HepG2 (cell line): Measurements from ENCODE around the gene ELOVL6. TPM values are rescaled to one million over a fixed set of nuclear protein-coding genes. Genes with fewer than 3 reads are reported as not detected.

Experiments used
- ATAC-seq: fragments of 200-7000 bp; cut with Tn5 transposase; 3 replicates; pipeline ENCODE4 v1.9.1; 2020; ENCODE audit warnings: mild to moderate bottlenecking, moderate library complexity
- BruUV-seq: library from RNA; stranded (reverse); fragments of 400-500 nt; replicated peaks from 2 replicates; lab custom pipeline; 2021; lab: Mats Ljungman, UMichigan
- CTCF ChIA-PET: fragments of 300-600 bp; formaldehyde crosslinking; extraction: SDS; loops from one replicate; lab custom pipeline; 2021; ENCODE audit warnings: low total read pairs, inconsistent platforms, low intra/inter-chr PET ratio; lab: Yijun Ruan, JAX
- POLR2A ChIA-PET: fragments of 350-600 bp; sonication (Branson Sonifier 250); formaldehyde crosslinking; loops from one replicate; lab custom pipeline; 2020; ENCODE audit warnings: antibody characterized with exemption, inconsistent platforms; lab: Yijun Ruan, JAX
- DNase-seq: peaks from one replicate; pipeline ENCODE4 v3.0.0-alpha.2; 2015; ENCODE audit warnings: low spot score
- FAIRE-seq: peaks from 3 replicates; lab custom pipeline; 2011; peaks lifted over from hg19 to GRCh38; lab: Jason Lieb, UNC
- H2AFZ ChIP-seq: one replicate; pipeline ENCODE4 v1.6.1; 2011; ENCODE audit warnings: low read length, inconsistent platforms
- H3K27ac ChIP-seq: fragments of 300-600 bp; 3 replicates; pipeline ENCODE4 v1.8.0; 2011; ENCODE audit warnings: mixed run types, mild to moderate bottlenecking, mixed read lengths, low read length, inconsistent platforms; ENCODE audit not compliant: insufficient read depth; ENCODE audit errors: extremely low read length
- H3K27me3 ChIP-seq, 2 experiments: fragments of 200-600 bp in 1 of 2; 2 replicates in 1 of 2; 3 replicates in 1 of 2; pipeline versions ENCODE4 v1.6.0 to v1.8.0; 2011; ENCODE audit warnings: low read length in 2 of 2, mild to moderate bottlenecking in 2 of 2, moderate library complexity in 2 of 2, inconsistent platforms in 1 of 2; ENCODE audit not compliant: insufficient read depth in 2 of 2, control insufficient read depth in 1 of 2
- H3K36me3 ChIP-seq, 2 experiments: fragments of 200-600 bp in 1 of 2; replicated peaks in 1 of 2; 2 replicates in 1 of 2; 3 replicates in 1 of 2; pipeline versions ENCODE4 v1.5.1 to v1.8.0; 2011; ENCODE audit warnings: low read length in 2 of 2, inconsistent platforms in 1 of 2; ENCODE audit not compliant: insufficient read depth in 2 of 2, control insufficient read depth in 1 of 2
- H3K4me1 ChIP-seq: 2 replicates; pipeline ENCODE4 v1.5.1; 2012; ENCODE audit warnings: low read length, inconsistent platforms; ENCODE audit not compliant: insufficient read depth
- H3K4me2 ChIP-seq: 2 replicates; pipeline ENCODE4 v1.6.0; 2011; ENCODE audit warnings: low read depth, low read length, inconsistent platforms
- H3K4me3 ChIP-seq, 3 experiments: fragments of 200-600 bp in 1 of 3; sonication (generic), shearing (Covaris generic) in 1 of 3; replicated peaks in 1 of 3; 2 replicates each; pipeline ENCODE4 v1.5.1; 2011 to 2016; ENCODE audit warnings: low read length in 3 of 3, inconsistent platforms in 2 of 3, low read depth in 2 of 3, mild to moderate bottlenecking in 2 of 3, control low read depth in 1 of 3, mixed read lengths in 1 of 3; ENCODE audit not compliant: insufficient read depth in 1 of 3
- H3K79me2 ChIP-seq: one replicate; pipeline ENCODE4 v1.6.1; 2011; ENCODE audit warnings: low read length, inconsistent platforms; ENCODE audit not compliant: insufficient read depth
- H3K9ac ChIP-seq: 2 replicates; pipeline ENCODE4 v1.6.0; 2011; ENCODE audit warnings: mild to moderate bottlenecking, low read depth, low read length, inconsistent platforms; ENCODE audit not compliant: insufficient read depth
- H3K9me3 ChIP-seq: 2 replicates; pipeline ENCODE4 v1.5.1; 2012; ENCODE audit warnings: mild to moderate bottlenecking, low read length
- H4K20me1 ChIP-seq: 2 replicates; pipeline ENCODE4 v1.6.0; 2011; ENCODE audit warnings: inconsistent platforms, mild to moderate bottlenecking, low read length, moderate library complexity; ENCODE audit not compliant: insufficient read depth
- IRF1 ChIP-seq: sonication (generic); formaldehyde crosslinking; IDR thresholded peaks from 2 replicates; pipeline ENCODE4 v1.4.0; 2020; ENCODE audit warnings: low read depth, mild to moderate bottlenecking, missing genetic modification reagents
- NBN ChIP-seq: fragments of 450-650 bp; conservative IDR thresholded peaks from 2 replicates; pipeline ENCODE4 v1.6.1; 2017
- ZNF121 ChIP-seq: sonication (generic); formaldehyde crosslinking; IDR thresholded peaks from 2 replicates; pipeline ENCODE4 v1.5.0; 2020; ENCODE audit warnings: mild to moderate bottlenecking, missing genetic modification reagents
- ZNF142 ChIP-seq: sonication (generic); formaldehyde crosslinking; IDR thresholded peaks from 2 replicates; pipeline ENCODE4 v1.4.0; 2020; ENCODE audit warnings: missing genetic modification reagents
- ZNF205 ChIP-seq: IDR thresholded peaks from 2 replicates; pipeline ENCODE4 v1.6.1; 2018; ENCODE audit warnings: missing biosample characterization, missing genetic modification reagents
- in situ Hi-C: cut with HindIII; loops from 2 replicates; pipeline ENCODE4 v1.10.0; 2017; ENCODE audit warnings: low pct_unique_long_range_greater_than_20kb; ENCODE audit not compliant: extremely low pct_ligation_motif_present
- intact Hi-C: fragments of 100-400 bp; cut with micrococcal nuclease; formaldehyde crosslinking; loops from one replicate; pipeline ENCODE4 v1.10.0; 2022; ENCODE audit not compliant: unreplicated experiment
- polyA plus RNA-seq, 8 experiments: library from polyadenylated mRNA; depleted of rRNA in 3 of 8; stranded (reverse) in 7 of 8; unstranded in 1 of 8; fragments of >200 nt; fragmentation: Illumina TruSeq in 4 of 8; extraction: Trizol in 4 of 8; gene quantifications; 2 replicates each; pipeline versions ENCODE4 v1.2.1 to v1.2.3, GENCODE V29; 2011 to 2016; ENCODE audit warnings: low read depth in 4 of 8, missing spikeins in 1 of 8, mixed read lengths in 1 of 8; ENCODE audit not compliant: insufficient read depth in 1 of 8
- total RNA-seq, 5 experiments: library from RNA; depleted of rRNA; stranded (reverse); fragments of >200 nt; fragmentation: Illumina TruSeq; extraction: Trizol; gene quantifications; 2 replicates each; pipeline ENCODE4 v1.2.3, GENCODE V29; 2016; ENCODE audit warnings: low read depth in 1 of 5

Gene ELOVL6
- total and polyA plus RNA-seq, 2 of the 13 experiments (the other 11 are each of a cell fraction or from before 2014, with no cell fraction given): 14.1 to 23.2 TPM

GRCh38 chr4:110075891-110076290 lies 122.5 kb downstream of the ELOVL6 start (continued):
- TF ChIP-seq ZNF121 (CRISPR knock-in tag) (no peak), ZNF142 (CRISPR knock-in tag) (no peak), NBN (no peak), IRF1 (CRISPR knock-in tag) (no peak)

DNA sequence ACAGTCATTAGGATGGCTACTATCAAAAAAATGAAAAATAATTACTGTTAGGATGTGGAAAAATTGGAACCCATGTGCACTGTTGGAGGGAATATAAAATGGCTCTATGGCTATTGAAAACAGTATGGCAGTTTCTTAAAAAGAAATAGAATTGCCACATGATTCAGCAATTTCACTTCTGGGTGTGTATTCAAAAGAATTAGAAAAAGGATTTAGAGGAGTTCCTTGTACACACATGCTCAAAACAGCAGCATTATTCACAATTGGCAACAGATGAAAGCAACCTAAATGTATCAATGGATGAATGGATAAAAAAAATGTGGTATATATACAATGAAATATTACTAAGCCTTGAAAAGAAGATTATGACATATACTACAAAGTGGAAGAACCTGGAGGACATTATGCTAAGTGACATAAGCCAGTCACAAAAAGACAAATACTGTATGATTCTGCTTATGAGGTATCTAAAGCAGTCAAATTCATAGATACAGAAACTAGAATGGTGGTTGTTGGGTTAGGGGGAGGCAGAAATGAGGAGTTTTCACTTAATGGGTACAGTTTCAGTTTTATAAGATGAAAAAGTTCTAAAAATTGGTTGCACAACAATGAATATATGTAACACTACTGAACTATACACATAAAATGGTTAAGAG lies 123.2 kb downstream of the ELOVL6 start:
- CTCF ChIA-PET: no interaction called here
- Histone ChIP-seq H3K4me2 (no peak overlapping the region), H3K27me3 (no peaks in the 10 kb centered on the region), H2AFZ (no peak overlapping the region), H3K36me3 (peaks cover 1 to 7% of the 10 kb centered on the region in 2 experiments; a peak in 1 of 5 replicates), H3K4me1 (no peaks in the 10 kb centered on the region), H4K20me1 (0 out of 2 replicates have a peak, but pooled peaks cover 3% of the 10 kb centered on the region), H3K79me2 (no peaks in the 10 kb centered on the region), H3K9ac (no peak overlapping the region), H3K4me3 (no peak overlapping the region), H3K27ac (no peak overlapping the region)
- in situ Hi-C loops: no loop called here
- intact Hi-C loops: no loop called here
- FAIRE-seq: no peak
- POLR2A ChIA-PET: no interaction called here
- ATAC-seq: no peak
- BruUV-seq: no TSS peak
- no peak for DNase-seq
- no peak for TF ChIP-seq ZNF205 (CRISPR knock-in tag)
- TF ChIP-seq, all 625 proteins: peak for 0
- H3K9me3 ChIP-seq: no peaks in the 10 kb centered on the region
